ENCODE results near the gene LRSAM1.

The LRSAM1 gene

GRCh38 chr9:127550282-127550681 lies 99.0 kb downstream of the LRSAM1 start:
- no peaks in the 10 kb centered on the region for H3K36me3 ChIP-seq (ENCODE audit: control insufficient read depth, insufficient read depth, low read length)
- H3K27me3 ChIP-seq (replicated peaks; ENCODE audit: control insufficient read depth, insufficient read depth, low read length) = no peaks in the 10 kb centered on the region; the same call in none of the 2 replicates
- DNase-seq (ENCODE audit: extremely low read depth, insufficient read length) = no peak
- no peak for TF ChIP-seq CTCF (IDR thresholded peaks at IDR 0.05; ENCODE audit: insufficient read depth, low read length, poor library complexity, severe bottlenecking)
- H3K4me3 ChIP-seq (replicated peaks; ENCODE audit: low read depth, low read length) = no peak overlapping the region

GRCh38 chr9:127550751-127551150 lies 99.4 kb downstream of the LRSAM1 start:
- Histone ChIP-seq H3K27me3 (replicated peaks; ENCODE audit: control insufficient read depth, insufficient read depth, low read length) (no peaks in the 10 kb centered on the region; the same call in none of the 2 replicates), H3K4me3 (replicated peaks; ENCODE audit: low read depth, low read length) (no peak overlapping the region), H3K36me3 (ENCODE audit: control insufficient read depth, insufficient read depth, low read length) (no peaks in the 10 kb centered on the region)
- no peak for DNase-seq (ENCODE audit: extremely low read depth, insufficient read length)
- no peak for TF ChIP-seq CTCF (IDR thresholded peaks at IDR 0.05; ENCODE audit: insufficient read depth, low read length, poor library complexity, severe bottlenecking)

Measured in GM06990 (cell line).